HG03432 (cell line): ENCODE results near the gene MRPL1.

ENCODE experiments used
- ATAC-seq: cut with Tn5 transposase; IDR thresholded peaks from one replicate; pipeline ENCODE4 v1.9.1; 2021; ENCODE audit warnings: mild to moderate bottlenecking, moderate library complexity; ENCODE audit not compliant: unreplicated experiment

The MRPL1 gene

DNA sequence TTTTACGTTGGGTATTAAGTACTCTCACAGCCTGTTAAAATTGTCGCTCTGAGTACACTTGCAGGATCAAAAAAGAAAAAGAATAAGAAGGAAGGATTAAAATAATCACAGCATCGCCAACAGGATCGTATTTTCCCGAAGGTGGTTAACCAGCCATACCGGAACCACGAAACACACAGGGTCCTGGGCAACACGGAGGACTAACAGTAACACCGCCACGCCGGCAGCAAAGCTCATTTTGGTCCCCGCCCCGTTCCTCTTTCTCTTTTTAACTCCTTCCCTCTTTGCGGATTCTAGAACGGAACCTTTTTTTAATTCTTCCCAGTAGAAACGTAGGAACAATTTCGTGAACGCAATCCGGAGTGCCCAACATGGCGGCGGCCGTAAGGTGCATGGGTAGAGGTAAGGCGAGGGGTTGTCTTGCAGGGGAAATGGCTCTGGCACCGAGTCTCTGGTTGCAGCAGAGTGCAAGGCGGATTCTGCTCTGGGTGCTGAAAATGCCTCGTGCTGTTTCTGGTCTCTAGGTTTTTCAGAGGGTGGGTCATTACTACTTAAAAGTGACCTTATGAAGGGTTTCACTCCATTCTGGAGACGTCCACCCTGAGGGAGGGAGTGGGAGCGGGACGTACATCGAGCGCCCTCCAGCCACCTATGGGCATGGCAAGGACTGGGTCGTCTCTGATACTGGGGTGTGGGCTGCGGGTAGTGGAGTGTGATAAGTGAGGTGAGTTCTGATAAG lies at the start of gene MRPL1:
TSS of gene MRPL1 (plus strand) at position 353 of the 739 bp plus-strand sequence. CDS start at position 372, 19 bp downstream.
- ATAC-seq: peak; percentile 88

DNA sequence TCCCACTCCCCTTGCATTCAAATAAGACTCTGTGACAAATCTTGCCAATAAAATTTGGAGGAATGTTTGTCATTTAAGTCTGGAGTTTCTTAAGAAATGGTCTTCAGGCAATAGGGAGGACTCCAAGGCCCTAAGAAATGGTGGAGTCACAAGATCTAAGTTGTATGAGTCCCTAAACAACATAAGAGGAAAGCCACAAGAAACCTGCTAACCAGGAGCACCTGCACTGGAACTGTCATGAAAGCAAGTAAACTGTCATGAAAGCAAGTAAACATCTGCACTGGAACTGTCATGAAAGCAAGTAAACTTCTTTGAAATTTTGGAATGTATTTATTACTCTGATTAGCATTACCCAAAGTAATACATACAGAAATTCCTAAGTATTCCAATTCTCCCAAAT lies 47.0 kb upstream of the MRPL1 start:
- ATAC-seq: no peak

DNA sequence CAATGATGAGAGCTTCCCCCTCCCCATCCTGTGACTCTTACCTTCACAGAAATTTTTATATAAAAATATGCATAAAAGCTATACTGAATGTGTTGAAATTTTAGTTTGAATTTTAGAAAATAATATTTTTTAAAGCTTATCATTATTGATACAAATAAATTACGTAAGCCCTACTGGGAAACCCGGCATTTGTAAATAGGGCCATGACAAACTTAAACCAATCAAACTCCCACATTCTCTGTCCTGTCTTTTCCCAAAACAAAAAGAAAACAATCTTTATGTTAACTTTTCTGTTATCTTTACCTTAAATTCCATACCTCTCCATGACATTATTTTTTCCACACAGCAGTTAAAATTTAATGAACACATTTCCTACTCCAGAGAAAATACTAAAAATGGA lies 46.1 kb upstream of the MRPL1 start:
- ATAC-seq: no peak

DNA sequence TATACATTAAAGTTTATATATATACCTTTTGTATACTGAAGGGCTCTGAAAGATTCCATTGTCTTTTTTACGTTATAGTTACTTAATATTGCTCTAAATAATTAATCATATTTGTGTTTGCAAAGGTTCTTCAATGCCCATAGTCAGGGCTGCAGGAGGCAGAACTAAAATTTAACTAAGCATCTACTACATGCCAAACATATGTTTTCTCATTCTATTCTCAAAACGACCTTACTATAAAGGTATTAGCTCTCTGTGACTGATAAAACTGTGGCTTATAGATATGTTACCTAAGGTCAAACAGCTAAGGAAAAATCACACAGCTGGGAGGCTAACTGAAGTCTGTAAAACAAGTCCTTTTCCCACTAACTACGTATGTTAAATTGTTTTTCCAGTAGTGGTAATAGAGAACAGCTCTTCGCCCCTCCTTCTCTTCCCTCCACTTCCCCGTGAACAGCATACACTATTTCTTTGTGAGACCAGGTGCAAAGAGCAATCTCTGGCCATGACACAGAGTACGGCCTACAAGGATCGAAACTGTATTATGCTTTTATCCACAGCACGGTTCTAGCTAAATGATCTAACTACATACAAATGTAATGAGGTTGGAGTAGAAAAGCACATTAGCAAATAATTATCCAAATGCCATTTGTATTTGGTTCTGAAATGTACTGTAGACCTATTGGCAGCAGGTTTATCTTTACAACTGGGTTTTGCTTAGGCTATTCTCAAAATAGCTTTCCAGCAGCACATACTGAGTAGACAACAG lies 45.1 kb upstream of the MRPL1 start:
- ATAC-seq: no peak

DNA sequence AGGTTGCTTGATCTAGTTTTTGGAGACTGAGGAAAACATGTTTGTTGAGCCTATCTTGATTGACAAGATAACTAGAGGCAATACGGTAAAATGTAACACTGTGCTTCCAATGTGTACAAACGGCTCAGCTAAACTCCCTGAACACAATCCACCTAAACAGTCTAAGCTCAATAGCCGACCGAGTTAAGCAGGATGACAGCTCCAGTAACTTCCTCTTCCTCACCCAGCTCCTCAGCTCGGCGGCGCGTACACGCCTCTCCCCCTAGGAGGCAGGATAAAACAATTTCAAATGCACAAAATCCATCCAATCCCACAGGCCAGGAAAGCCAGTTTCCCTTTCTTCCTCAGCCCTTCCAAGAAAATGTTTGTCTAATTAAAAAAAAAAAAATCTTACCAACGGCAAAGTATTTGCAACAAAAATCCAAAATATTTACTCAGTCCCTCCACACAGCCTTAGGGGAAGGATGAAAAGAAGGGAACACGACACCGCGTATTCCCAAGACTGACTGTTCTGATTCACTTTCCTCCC lies 44.5 kb upstream of the MRPL1 start:
- ATAC-seq: peak; percentile 17

DNA sequence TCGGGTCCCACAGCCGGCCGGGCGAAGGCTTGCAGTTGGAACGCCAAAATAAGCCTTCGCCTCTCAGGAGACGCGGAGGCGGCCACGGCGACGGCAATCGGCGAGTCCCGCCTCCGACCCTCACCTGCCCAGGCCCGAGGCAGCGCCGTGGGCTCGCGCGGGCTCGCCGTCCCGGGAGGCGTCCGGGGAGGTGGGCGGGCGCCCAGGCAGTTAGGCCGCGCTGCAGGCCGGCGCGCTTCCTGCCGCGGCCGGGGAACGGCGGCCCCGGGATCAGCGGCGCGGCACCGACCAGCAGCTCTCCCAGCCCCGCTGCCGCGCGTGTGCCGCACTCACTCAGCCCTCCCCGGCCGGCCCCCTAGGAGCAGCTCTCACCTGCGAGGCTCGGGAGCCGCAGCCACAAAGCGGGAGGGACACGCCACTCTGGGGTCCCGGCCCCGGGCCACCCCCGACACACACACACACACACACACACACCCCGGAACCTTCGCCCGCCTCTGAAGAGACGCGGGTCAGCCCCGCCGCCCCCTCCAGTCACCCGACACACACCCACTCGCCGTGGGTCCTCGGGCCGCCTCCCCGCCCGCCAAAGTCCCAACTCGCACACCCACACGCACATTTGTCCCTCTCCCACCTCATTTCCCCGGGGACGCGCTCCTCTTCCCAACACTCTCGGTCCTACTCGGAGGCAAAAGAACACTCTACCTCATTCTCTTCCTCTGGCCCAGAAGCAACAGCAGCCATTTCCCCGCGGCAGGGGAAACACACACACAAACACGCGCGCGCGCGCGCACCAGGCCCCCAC lies 43.8 kb upstream of the MRPL1 start, which contains the start of gene CNOT6L:
TSS of gene CNOT6L (minus strand) at position 767 of the 802 bp plus-strand sequence. CDS start at position 707, 60 bp downstream.
- ATAC-seq: peak; percentile 36

DNA sequence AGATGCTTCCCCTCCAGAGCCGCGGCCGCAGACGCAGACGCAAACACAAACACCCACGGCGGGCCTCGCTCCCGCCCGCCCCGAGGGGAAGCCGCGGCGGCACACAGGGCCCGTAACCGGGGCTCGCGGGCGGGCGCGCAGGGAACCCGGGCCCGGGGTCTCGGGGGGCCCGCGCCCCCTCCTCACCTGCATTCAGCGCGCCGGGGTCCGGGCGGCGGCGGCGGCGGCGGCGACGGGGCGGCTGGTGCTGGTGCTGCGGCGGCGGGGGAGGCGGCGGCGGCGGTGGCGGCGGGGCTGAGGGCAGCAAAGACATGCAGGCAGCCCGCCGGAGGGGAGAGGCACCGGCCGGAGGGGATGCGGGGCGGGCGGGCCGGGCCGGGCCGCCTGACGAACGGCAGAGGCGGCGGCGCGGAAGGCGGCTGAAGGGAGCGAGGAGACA lies 43.2 kb upstream of the MRPL1 start:
- peak; percentile 28 for ATAC-seq

DNA sequence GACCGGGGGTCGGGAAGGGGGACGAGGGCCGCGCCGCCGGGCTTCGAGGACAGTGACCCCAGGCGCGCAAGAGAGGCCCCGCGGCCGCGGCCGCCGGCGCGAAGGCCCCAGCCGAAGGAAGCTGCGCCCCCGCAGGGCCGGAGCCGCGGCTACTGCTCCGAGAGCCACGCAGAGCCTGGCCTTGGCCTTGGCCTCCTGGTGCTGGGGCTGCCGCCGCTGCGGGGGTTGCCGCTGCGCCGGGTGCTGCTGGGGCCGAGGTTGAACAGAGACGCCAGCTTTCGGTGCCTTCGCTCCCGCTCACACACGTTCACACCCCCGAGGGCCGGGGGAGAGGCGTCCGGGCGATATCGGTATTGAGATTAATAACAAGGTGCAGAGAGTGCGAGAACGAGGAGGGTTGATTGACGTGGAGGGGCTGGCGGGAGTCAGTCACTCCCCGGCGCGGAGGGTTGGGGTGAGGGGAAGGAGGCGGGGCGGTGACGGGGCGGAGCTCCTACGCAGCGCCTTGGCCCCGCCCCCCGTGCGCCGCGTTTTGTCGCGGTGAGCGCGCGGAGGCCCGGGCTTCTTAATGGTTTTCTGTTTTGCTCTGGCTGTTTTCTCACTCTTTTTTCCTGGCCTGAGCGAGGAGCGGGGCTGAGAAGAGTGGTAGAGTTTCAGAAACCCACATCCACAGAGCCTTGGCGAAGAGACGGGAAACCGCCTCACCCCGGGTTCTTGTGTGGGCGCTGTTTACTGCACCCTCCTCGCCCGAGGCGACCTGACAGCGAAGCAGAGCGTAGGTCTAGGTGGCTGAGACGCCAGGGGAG lies 42.6 kb upstream of the MRPL1 start:
- ATAC-seq: peak; percentile 85

DNA sequence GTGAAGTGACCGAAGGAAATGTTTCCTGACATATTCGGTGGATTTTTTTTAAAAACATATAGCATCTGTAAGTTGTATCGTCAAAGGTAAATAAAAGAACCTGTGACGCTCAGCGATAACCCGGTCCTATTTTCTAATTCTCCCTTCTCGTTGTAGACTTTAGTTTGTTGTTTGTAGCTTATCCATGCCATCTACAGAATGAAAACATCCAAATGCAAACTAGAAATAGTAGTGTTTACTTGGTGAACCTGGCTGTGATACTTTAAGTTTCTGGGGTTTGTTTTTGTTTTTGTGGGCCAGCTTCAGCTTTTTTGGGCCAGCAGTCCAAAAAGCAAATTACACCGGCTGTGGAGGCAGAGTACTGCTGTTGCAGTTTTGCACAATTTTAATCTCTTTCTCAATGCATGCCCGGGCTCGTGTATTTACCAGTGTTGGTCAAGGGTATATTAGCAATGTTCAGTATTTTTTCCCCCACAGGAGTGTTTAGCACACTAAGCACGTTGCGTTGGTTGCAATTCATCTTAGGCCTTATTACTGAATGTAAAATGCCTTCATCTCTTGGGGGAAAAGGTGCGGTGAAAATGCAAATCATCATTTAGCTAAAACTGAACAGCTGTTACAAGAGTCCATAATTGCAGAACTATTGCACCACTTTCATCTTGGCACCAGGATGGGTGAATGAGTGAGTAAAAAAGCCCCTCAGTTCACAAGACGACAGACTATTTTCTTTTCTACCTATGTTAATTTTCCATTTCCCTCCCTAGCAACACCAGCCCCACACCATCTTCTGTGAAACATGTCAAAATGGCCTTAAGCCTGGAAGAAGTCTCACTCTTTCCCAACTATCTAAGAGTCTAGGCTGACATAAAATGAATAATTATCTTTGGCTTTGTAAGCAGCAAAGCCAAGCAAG lies 41.7 kb upstream of the MRPL1 start:
- ATAC-seq: no peak

DNA sequence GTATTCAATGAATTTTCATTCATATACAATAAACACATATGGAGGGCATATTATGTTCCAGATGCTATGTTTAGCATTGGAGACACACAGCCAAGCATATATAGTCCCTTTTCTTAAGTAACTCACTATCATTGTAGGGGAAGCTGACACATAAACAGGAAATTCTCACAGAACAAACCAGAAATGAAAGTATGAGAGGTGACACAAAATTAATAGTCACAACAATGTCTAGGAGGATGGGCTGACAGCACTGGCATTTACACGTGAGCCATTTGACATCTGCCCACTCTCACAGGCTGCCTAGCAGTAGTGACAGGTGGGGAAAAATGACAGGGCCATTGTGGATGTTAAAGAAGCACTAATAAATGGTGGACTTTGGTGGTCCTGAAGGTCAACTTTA lies 40.9 kb upstream of the MRPL1 start:
- ATAC-seq: no peak

DNA sequence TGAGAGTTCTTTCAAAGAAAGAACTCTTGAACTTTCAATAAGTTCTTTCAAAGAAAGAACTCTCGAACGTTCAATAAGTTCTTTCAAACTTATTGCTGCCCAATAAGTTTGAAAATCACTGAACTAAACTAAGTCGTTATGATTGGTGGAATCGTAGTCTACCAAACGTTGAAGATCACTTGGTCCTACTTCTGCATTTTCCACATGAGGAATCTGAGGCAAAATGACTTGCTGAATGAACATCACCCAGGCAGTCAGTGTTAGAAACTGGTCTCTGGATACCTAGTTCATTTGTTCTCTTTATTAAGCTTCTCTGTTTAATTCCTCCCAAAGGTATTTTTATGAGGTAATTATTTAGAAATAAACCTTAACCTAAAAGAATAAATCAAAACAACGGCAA lies 36.4 kb upstream of the MRPL1 start:
- ATAC-seq: no peak

DNA sequence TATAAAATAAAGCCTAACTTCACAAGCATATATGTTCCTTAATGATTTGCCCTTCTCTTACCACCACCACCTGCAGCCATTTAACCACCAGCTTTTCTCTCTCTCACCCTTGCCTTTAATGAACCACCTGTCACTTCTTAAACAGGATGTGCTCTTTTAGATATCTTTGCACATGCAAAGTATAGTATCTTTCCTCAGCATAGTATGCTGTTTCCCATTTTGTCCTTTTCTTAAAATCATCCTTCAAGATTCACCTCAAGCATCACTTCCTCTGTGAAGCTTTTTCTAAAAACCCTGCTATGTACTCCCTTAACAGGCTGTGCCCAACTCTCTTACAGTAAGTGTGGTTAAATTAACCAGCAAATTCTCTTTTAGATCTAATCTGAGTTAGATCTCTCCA lies 35.3 kb upstream of the MRPL1 start:
- ATAC-seq: peak; percentile 51

DNA sequence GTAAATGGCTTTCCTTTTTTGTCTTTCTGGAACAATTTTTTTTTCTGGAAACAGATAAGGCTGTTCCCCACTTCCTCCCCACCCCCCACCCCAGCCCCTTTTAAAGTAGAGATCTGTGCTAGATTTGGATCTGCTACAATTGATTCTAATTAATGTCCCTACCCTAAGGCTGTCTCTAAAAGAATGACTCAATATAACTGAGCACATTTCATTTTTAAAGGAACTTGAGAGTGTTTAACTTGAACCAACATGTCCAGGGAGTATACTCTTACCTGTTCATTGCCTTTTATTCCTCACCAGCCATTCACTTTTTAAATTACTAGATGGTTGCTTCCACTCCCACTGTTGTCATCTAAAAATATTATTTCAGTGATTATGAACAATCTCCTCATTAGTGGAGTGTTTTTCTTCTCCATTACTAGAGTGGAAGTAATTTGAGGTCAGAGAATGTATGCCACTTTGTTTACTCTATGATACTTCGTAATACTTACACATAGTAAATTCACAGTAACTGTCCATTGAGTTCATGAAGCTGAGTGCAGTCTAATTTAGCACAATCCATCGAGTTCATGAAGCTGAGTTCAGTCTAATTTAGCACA lies 29.4 kb upstream of the MRPL1 start:
- ATAC-seq: no peak

DNA sequence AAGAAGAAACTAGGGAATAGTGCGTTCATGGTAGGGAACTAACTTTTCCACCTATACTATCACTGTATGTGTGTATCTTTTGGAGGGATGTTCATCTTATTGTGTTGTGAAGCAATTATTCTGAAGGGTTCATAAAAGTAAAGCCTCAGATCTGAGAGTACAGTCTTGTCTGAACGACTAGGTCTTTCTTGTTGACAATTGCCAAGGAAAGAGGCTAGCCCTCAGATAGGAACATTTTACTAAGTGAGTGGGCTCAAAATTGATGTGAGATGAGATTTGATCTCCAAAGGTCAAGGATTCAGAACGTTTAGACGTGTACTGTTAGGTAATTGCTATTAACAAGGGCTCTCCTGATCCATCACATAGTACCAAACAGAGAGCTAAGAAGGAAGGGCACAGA lies 28.2 kb upstream of the MRPL1 start:
- no peak for ATAC-seq

DNA sequence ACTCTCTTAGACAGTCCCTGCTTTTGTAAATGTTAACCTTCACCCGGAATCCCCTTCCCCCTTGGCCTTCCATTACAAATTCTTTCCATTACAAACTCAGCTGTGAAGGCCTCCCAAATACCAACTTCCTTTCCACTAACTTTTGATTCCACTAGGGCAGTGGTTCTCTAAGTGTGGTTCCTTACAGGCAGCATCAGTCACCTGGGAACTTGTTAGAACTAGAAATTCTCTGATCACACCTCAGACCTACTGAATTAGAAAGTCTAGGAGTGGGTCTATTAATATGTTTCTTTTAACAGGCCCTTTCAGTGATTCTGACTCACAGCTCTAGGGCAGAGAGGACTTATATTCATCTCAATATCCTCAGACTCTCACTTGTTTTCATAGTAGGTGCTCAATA lies 19.0 kb upstream of the MRPL1 start:
- ATAC-seq: no peak

DNA sequence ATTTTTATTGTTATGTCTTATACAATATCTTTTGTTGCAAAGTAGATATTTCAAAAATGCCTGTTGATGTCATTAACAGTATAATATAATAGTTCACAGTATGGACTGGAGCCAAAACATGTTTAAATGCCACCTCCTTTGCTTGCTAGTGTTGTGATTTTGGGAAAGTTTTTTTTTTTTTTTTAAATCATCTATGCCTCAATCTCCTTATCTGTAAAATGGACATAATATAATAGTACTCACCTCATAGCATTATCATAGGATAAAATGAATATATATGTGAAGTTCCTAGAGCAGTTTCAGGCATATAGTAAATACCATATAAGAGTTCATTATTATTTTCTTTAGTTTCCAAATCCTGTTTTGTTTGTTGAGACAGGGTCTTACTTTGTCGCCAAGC lies 18.3 kb upstream of the MRPL1 start:
- no peak for ATAC-seq

DNA sequence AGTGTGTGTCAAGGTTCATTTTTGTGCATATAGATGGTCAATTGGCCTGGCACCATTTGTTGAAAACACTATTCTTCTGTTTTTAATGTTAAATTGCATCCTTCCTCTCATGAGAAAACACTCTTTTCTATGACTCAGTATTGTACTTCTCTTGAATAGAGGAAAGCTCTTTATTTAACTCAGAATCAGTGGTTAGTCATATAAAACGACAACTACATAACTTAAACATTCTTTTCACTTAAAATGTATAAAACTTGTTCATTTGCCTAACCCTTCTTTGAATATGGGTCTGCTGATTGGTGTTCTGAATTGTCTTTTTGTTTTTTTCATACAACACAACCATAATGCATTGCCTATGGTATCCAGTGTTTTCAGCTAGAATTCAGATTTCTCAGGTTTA lies 17.2 kb upstream of the MRPL1 start:
- no peak for ATAC-seq

DNA sequence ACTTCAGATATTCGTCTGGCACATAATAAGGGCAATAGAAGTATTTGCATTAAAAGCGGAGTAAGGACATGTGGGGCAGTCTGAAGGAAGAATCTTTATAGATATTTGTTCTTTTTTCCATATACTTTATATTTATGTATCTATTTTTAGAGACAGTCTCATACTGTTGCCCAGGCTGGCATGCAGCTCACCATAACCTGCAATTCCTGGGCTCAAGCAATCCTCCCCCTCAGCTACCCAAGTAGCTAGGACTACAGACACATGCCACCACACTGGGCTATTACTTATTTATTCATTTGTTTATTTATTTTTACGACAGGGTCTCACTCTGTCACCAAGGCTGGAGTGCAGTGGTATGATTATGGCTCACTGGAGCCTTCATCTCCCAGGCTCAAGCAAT lies 16.7 kb upstream of the MRPL1 start:
- no peak for ATAC-seq

DNA sequence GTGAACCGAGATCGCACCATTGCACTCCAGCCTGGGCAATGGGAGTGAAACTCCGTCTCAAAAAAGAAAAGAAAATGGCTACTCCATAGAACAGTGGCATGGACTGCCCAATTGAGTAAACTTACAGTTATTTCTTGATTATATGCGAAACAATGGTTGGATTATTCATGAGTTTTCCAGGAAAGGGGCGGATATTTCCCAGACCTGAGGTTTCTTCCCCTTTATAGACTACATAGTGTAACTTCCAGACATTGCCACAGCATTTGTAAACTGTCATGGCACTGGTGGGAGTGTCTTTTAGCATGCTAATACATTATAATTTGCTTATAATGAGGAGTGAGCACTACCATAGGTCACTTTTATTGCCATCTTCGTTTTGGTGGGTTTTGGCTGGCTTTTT lies 14.1 kb upstream of the MRPL1 start:
- ATAC-seq: no peak
